Activated naive CD4-positive, alpha-beta T cell treated with anti-CD3 and anti-CD28 coated beads, Interleukin-2, amount 50 U/mL, for 72 hours (primary cell): ENCODE measurements around the gene HBA1. TPM values are rescaled to one million over a fixed set of nuclear protein-coding genes. Genes with fewer than 3 reads are reported as not detected.
"Not testable (repeated sequence)": the region's sequence is repeated elsewhere in the genome, so short reads cannot be mapped to it uniquely, and the experiment has no call there.

ENCODE experiments used
- ATAC-seq, 2 donors: fragments of 150-1000 bp; cut with Tn5 transposase; 2 replicates each; pipeline ENCODE4 v1.10.0; 2021; ENCODE audit warnings: mild to moderate bottlenecking in 2 of 2, moderate library complexity in 2 of 2
- DNase-seq, 2 donors: peaks; one replicate each; pipeline ENCODE4 v3.0.0; 2021 to 2022; ENCODE audit warnings: low spot score in 2 of 2
- H3K27ac Mint-ChIP-seq, 2 donors: one replicate each; pipeline ENCODE4 v1.8.0; 2022; ENCODE audit warnings: mild to moderate bottlenecking in 2 of 2, mixed read lengths in 2 of 2
- H3K36me3 Mint-ChIP-seq, 2 donors: one replicate each; pipeline ENCODE4 v1.8.0; 2022; ENCODE audit warnings: mixed read lengths in 2 of 2
- H3K9me3 Mint-ChIP-seq, 2 donors: one replicate each; pipeline ENCODE4 v1.8.0; 2022; ENCODE audit warnings: mixed read lengths in 2 of 2
- total RNA-seq, 2 donors: library from RNA; stranded (reverse); gene quantifications; one replicate each; pipeline ENCODE4 v1.2.3, GENCODE V29; 2022

HBA1 gene
- total RNA-seq, 2 donors from 2014 or later = not detected

DNA sequence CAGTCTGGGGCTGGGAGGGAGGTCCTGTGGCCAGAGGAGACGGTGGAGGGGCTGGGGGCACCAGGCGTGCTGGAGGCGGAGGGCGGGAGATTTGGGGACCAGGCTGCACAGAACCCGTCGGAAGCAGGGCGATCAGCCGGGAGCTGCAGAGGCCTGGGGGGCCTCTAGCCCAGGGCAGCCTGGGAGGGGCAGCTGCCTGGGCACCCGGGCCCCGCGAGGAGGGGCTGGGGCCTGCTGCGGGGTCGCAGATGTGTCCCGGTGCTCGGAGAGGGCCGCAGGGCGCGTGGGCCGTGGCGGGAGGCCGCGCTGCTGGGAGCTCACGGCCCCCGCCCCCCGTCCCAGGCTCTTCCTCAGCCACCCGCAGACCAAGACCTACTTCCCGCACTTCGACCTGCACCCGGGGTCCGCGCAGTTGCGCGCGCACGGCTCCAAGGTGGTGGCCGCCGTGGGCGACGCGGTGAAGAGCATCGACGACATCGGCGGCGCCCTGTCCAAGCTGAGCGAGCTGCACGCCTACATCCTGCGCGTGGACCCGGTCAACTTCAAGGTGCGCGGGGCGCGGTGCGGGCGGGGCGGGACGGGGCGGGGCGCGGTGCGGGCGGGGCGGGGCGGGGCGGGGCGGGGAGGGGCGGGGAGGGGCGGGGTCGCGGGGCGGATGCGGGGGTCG, 22.8 kb upstream of the HBA1 start:
- ATAC-seq = peak; percentile 49 to 65
- not testable (repeated sequence) for H3K36me3 Mint-ChIP-seq

DNA sequence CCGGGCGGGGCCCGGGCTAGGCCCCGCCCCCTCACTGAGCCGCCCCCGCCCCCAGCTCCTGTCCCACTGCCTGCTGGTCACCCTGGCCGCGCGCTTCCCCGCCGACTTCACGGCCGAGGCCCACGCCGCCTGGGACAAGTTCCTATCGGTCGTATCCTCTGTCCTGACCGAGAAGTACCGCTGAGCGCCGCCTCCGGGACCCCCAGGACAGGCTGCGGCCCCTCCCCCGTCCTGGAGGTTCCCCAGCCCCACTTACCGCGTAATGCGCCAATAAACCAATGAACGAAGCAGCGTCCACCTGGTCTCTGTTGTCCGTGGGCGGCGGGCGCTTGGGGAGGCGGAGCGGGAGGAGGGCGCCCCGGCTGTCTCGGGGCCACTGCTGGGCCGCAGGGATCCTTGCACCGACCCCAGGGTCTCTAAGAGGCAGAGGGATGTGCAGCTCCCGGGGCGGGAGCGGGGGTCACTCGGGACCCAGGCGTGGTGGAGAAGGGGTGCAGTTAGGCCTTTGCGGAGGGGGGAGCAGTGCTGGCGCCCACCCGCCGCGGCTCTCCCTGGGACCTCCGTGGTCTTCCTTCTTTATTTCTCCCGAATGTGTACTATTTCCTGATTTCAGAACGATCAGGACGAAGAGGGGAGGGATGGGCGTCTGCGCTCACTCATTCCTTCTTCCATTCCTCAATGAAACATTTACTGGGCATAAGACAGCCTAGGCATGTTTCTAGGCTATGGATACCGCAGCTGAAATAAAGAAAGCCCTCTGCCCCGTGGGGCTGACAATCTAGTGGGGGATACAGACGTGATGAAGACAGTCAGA, 22.1 kb upstream of the HBA1 start:
- Mint-ChIP-seq H3K36me3 (no peaks in the 10 kb centered on the region), H3K27ac (no peak overlapping the region), H3K9me3 (no peaks in the 10 kb centered on the region)
- DNase-seq (no peak), ATAC-seq (peak; percentile 53 to 77)

More for the DNA sequence above, 22.8 kb upstream of the HBA1 start:
- not testable (repeated sequence) for DNase-seq, H3K9me3 Mint-ChIP-seq, H3K27ac Mint-ChIP-seq

DNA sequence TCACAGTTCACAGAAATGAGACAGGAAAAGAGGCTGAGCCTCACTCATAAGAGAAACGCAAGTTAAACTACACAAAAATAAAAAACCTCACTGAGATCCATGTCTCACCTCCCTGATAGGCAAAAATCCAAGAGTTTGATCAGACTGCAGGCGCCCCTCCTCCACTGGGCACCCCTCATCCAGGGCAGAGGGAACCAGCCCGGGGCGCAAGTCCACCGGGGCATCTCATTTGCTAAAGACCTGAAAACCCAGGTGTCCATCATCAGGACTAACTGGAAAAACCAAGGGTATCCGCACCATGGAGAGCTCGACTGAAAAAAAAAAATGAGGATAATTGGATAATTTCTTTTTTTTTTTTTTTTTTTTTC, 21.5 kb upstream of the HBA1 start:
- no peaks in the 10 kb centered on the region for H3K9me3 Mint-ChIP-seq
- no peaks in the 10 kb centered on the region for H3K36me3 Mint-ChIP-seq
- no peak for ATAC-seq
- no peak overlapping the region for H3K27ac Mint-ChIP-seq
- no peak for DNase-seq

DNA sequence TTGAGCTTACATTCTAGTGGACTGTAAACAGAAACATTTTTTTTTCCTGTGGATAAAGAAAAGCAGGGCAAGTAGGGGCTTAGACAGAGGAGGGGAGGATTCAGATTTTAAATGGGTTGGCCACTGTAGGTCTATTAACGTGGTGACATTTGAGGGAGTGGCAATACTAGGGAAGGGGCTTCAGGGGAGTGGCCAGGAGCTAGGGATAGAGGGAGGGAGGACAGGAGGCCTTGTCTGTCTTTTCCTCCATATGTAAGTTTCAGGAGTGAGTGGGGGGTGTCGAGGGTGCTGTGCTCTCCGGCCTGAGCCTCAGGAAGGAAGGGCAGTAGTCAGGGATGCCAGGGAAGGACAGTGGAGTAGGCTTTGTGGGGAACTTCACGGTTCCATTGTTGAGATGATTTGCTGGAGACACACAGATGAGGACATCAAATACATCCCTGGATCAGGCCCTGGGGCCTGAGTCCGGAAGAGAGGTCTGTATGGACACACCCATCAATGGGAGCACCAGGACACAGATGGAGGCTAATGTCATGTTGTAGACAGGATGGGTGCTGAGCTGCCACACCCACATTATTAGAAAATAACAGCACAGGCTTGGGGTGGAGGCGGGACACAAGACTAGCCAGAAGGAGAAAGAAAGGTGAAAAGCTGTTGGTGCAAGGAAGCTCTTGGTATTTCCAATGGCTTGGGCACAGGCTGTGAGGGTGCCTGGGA, 17.2 kb upstream of the HBA1 start:
- Mint-ChIP-seq H3K36me3 (no peaks in the 10 kb centered on the region), H3K27ac (no peak overlapping the region), H3K9me3 (no peaks in the 10 kb centered on the region)
- ATAC-seq (no peak), DNase-seq (no peak)

DNA sequence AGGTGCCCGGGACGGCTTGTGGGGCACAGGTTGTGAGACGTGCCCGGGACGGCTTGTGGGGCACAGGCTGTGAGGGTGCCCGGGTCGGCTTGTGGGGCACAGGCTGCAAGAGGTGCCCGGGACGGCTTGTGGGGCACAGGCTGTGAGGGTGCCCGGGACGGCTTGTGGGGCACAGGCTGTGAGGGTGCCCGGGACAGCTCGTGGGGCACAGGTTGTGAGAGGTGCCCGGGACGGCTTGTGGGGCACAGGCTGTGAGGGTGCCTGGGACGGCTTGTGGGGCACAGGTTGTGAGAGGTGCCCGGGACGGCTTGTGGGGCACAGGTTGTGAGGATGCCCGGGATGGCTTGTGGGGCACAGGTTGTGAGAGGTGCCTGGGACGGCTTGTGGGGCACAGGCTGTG, 16.2 kb upstream of the HBA1 start:
- not testable (repeated sequence) for ATAC-seq, DNase-seq, H3K9me3 Mint-ChIP-seq

DNA sequence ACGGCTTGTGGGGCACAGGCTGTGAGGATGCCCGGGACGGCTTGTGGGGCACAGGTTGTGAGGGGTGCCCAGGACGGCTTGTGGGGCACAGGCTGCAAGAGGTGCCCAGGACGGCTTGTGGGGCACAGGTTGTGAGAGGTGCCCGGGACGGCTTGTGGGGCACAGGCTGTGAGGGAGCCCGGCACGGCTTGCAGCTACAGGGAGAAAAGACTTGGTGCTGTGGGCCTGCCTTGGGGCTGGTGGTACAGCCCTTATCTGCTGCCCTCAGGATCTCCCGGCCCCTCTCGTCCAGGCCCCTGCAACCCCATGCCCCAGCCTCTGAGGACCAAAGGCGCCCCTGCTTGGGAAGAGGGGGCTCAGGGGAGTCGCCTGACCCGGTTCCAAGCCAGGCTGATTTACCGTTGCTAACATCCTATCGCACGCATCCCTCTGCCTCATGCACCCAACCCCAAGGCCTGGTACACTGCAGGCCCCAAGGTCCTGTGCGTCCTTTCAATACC, 15.7 kb upstream of the HBA1 start:
- Mint-ChIP-seq H3K27ac (no peak overlapping the region), H3K9me3 (no peaks in the 10 kb centered on the region), H3K36me3 (no peaks in the 10 kb centered on the region)
- DNase-seq = no peak
- ATAC-seq = no peak

More for the DNA sequence above, 16.2 kb upstream of the HBA1 start:
- not testable (repeated sequence) for H3K27ac Mint-ChIP-seq, H3K36me3 Mint-ChIP-seq

DNA sequence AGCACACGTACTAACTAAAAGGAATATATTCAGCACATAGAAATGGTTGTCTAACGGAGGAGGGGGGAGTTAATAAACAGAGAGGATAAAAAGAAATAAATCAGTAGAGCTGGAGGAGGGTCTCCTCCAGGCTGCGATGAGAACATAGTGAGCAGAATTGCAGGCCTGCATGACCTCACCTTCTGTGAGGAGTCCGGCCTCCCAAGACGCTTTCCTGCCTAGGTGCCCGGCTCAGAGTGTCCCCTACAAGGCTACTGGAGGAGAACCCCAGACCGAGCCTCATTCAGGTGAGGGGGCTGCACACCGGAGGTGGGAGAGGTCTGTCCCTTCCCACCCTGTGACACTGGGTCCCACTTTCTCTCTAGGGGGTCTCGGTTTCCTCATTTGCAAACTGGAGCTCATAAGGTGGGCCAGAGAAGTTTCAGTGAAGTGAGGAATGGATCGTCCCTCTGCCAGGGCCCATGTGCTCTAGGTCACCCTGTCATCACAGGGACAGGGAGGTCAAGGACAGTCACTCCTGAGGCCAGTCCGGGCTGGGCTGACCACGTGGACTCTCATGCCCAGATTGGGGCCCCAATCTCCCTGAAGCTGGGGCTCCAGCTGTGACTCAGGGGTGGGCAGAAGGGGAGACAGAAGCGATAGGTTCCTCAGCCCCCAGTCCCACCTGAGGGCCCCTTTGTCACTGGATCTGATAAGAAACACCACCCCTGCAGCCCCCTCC, 14.0 kb upstream of the HBA1 start:
- Mint-ChIP-seq H3K9me3 (no peaks in the 10 kb centered on the region), H3K27ac (no peak overlapping the region), H3K36me3 (no peaks in the 10 kb centered on the region)
- no peak for ATAC-seq
- no peak for DNase-seq

DNA sequence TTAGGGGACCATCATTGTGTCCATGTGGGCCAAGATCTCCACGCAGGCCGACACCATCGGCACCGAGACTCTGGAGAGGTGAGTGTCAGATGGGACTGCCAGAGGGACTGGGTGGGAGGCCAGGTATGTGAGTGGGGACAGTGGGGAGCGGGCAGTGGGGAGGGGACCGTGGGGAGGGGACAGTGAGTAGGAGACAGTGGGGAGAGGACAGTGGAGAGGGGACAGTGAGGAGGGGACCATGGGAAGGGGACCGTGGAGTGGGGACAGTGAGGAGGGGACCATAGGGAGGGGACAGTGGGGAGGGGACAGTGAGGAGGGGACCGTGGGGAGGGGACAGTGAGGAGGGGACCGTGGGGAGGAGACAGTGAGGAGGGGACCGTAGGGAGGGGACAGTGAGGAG, 13.3 kb upstream of the HBA1 start:
- not testable (repeated sequence) for DNase-seq, H3K9me3 Mint-ChIP-seq, H3K27ac Mint-ChIP-seq, ATAC-seq, H3K36me3 Mint-ChIP-seq

DNA sequence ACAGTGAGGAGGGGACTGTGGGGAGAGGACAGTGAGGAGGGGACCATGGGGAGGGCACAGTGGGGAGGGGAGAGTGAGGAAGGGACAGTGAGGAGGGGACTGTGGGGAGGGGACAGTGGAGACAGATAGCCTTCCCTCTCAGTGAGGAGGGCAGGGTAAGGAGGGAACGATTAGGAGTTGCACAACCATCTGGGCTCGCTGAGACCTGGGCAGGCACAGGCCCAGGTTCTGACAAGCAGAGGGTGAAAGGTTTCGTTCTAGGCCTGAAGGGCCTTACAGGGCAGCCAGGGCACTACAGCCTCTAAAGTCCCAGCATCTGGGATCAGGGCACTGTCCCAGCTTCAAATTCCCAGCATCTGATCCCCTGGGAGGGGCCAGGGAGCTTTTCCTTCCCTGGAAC, 12.8 kb upstream of the HBA1 start:
- not testable (repeated sequence) for H3K36me3 Mint-ChIP-seq, DNase-seq, H3K9me3 Mint-ChIP-seq, ATAC-seq, H3K27ac Mint-ChIP-seq

DNA sequence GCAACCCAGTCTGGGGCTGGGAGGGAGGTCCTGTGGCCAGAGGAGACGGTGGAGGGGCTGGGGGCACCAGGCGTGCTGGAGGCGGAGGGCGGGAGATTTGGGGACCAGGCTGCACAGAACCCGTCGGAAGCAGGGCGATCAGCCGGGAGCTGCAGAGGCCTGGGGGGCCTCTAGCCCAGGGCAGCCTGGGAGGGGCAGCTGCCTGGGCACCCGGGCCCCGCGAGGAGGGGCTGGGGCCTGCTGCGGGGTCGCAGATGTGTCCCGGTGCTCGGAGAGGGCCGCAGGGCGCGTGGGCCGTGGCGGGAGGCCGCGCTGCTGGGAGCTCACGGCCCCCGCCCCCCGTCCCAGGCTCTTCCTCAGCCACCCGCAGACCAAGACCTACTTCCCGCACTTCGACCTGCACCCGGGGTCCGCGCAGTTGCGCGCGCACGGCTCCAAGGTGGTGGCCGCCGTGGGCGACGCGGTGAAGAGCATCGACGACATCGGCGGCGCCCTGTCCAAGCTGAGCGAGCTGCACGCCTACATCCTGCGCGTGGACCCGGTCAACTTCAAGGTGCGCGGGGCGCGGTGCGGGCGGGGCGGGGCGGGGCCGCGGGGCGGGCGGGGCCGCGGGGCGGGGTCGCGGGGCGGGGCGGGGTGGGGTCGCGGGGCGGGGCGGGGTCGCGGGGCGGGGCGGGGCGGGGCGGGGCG, 12.2 kb upstream of the HBA1 start:
- peak; percentile 41 to 67 for ATAC-seq
- not testable (repeated sequence) for H3K27ac Mint-ChIP-seq, H3K9me3 Mint-ChIP-seq, H3K36me3 Mint-ChIP-seq, DNase-seq

DNA sequence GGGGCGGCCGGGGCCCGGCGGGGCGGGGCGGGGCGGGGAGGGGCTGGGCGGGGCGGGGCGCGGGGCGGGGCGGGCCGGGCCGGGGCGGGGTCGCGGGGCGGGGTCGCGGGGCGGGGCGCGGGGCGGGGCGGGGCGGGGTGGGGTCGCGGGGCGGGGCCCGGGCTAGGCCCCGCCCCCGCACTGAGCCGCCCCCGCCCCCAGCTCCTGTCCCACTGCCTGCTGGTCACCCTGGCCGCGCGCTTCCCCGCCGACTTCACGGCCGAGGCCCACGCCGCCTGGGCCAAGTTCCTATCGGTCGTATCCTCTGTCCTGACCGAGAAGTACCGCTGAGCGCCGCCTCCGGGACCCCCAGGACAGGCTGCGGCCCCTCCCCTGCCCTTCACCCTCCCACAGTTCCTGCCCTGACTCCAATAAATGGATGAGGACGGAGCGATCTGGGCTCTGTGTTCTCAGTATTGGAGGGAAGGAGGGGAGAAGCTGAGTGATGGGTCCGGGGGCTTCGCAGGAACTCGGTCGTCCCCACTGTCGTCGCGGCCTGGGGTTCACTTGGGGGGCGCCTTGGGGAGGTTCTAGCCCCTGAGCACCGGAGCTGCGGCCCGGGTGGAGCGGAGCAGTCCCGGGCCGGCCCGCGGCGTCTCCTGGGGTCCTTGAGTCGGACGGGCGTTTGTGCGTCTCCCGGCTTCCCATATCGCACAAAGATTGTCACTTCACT, 11.5 kb upstream of the HBA1 start:
- DNase-seq (no peak), ATAC-seq (peak in 1 of 2 donors; percentile 39)
- H3K9me3 Mint-ChIP-seq = no peaks in the 10 kb centered on the region
- no peak overlapping the region for H3K27ac Mint-ChIP-seq
- H3K36me3 Mint-ChIP-seq = no peaks in the 10 kb centered on the region

DNA sequence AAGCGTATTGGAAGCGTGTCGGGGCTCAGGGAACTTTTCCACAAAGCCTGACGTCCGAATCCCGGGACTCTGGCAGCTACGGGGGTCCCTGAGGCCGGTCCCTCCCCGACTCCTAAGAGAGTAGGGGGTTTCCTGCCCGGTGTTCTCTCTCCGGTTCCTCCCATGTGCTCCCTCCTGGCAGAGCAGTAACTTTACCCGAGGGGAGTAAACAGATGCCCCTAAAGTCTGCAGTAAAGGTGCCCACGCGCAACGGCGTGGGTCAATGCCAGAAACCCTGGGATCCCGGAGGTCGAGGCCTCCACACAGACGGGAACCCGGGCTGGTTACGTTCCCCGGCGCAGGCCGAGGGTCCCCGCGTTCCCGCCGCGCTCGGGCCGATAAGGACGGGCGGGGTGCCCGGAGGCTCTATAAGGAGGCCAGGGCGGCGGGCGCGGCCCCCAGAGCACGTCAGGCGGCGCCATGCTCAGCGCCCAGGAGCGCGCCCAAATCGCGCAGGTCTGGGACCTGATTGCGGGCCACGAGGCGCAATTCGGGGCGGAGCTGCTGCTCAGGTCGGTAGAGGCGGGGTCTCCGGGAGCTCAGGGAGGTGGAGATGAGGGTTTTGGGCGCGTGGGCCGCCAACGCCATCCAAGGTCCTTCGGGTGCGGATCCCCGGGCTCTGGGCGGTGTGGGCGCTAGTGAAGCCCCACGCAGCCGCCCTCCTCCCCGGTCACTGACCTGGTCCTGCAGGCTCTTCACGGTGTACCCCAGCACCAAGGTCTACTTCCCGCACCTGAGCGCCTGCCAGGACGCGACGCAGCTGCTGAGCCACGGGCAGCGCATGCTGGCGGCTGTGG, 10.7 kb upstream of the HBA1 start, which contains the start of gene HBM:
HBM (plus strand) TSS at position 440 of the 836 bp plus-strand sequence; CDS start at position 460, 20 bp downstream.
- Mint-ChIP-seq H3K27ac (no peak within 1 kb of the TSS), H3K36me3 (no peaks in the 10 kb centered on the region), H3K9me3 (no peaks in the 10 kb centered on the region)
- ATAC-seq = peak in 1 of 2 donors; percentile 20
- no peak for DNase-seq

DNA sequence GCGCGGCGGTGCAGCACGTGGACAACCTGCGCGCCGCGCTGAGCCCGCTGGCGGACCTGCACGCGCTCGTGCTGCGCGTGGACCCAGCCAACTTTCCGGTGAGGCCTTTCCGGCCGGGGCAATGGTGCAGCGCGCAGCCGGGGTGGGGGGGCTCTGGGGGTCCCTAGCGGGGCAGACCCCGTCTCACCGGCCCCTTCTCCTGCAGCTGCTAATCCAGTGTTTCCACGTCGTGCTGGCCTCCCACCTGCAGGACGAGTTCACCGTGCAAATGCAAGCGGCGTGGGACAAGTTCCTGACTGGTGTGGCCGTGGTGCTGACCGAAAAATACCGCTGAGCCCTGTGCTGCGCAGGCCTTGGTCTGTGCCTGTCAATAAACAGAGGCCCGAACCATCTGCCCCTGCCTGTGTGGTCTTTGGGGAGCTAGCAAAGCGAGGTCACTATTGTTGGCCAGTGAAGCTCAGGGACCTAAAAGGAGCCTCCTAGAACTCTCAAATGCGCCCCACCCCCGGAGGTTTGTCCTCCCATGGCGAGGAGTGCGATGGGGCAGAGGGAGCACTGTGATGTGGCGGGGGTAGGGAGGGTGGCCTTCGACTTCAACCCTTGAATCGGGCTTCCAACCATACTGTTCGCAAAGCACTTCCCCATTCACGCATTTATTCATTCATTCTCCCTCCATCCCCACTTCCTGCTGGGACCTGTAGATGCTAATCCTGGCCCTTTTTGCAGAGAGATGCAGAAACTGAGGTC, 9.9 kb upstream of the HBA1 start:
- no peak for ATAC-seq
- no peak overlapping the region for H3K27ac Mint-ChIP-seq
- H3K36me3 Mint-ChIP-seq = no peaks in the 10 kb centered on the region
- no peaks in the 10 kb centered on the region for H3K9me3 Mint-ChIP-seq
- no peak for DNase-seq

DNA sequence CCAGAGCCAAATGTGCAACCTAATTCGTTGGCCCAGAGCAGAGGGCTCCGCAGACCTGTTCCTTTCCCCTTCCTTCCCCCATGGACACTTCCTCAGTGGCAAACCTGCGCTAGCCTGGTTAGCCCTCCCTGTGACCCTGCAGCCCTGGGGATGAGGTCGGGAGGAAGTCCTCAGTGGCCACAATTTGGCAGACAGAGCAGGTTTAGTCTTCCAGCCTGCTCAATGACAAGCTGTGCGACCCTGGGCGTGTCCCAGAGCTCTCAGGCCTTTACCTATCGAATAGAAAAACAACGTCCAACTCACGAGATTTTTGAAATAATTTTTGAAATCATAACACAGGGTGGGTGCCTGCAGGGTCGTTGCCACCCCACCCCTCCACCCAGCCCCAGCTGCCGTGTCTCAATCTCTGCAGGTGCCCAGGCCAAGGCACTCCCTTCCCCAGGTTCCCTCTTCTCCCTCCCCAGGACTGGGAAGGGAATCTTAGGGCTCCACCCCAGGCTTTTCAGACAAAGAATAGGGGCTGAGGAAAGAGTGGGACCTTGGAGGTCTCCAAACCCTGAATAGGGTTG, 9.3 kb upstream of the HBA1 start:
- no peaks in the 10 kb centered on the region for H3K36me3 Mint-ChIP-seq
- H3K9me3 Mint-ChIP-seq = no peaks in the 10 kb centered on the region
- no peak overlapping the region for H3K27ac Mint-ChIP-seq
- DNase-seq (no peak), ATAC-seq (no peak)
